ENCODE results near the gene LAPTM5.

- TF ChIP-seq SP1 (IDR thresholded peaks at IDR 0.05) (no peak), SUZ12 (IDR thresholded peaks at IDR 0.05) (no peak), TARDBP (IDR thresholded peaks at IDR 0.05) (no peak), LEF1 (IDR thresholded peaks at IDR 0.05; ENCODE audit: borderline replicate concordance) (no peak), BHLHE40 (IDR thresholded peaks at IDR 0.05; ENCODE audit: borderline replicate concordance) (no peak)
Measured at GRCh38 chr1:30691480-30691879, 66.1 kb downstream of the LAPTM5 start.

Measured in HEK293T (cell line).